Measurements from ENCODE around the gene KCP. TPM values are rescaled to one million over a fixed set of nuclear protein-coding genes. Genes with fewer than 3 reads are reported as not detected.

Gene KCP
- total and polyA plus RNA-seq, 8 donors = 1.5 to 9.8 (median 7.0) TPM

GRCh38 chr7:128860158-128861073 lies 50.1 kb downstream of the KCP start:
- intact Hi-C loops (cut with DNase I) = no loop called here
- ATAC-seq (no peak), DNase-seq (no peak)
- H3K9me3 ChIP-seq = no peaks in the 10 kb centered on the region
- H3K36me3 ChIP-seq = peaks cover 0 to 6% of the 10 kb centered on the region in 2 donors
- H3K4me3 ChIP-seq = no peak overlapping the region
- TF ChIP-seq, protein P1, sequence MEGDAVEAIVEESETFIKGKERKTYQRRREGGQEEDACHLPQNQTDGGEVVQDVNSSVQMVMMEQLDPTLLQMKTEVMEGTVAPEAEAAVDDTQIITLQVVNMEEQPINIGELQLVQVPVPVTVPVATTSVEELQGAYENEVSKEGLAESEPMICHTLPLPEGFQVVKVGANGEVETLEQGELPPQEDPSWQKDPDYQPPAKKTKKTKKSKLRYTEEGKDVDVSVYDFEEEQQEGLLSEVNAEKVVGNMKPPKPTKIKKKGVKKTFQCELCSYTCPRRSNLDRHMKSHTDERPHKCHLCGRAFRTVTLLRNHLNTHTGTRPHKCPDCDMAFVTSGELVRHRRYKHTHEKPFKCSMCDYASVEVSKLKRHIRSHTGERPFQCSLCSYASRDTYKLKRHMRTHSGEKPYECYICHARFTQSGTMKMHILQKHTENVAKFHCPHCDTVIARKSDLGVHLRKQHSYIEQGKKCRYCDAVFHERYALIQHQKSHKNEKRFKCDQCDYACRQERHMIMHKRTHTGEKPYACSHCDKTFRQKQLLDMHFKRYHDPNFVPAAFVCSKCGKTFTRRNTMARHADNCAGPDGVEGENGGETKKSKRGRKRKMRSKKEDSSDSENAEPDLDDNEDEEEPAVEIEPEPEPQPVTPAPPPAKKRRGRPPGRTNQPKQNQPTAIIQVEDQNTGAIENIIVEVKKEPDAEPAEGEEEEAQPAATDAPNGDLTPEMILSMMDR (IDR thresholded peaks at IDR 0.05) = no peak
- peaks cover 16% of the 10 kb centered on the region in 2 donors for H3K4me1 ChIP-seq
- no peaks in the 10 kb centered on the region for H3K27me3 ChIP-seq
- H3K27ac ChIP-seq = no peak overlapping the region

GRCh38 chr7:128859232-128860157 lies 51.0 kb downstream of the KCP start:
- peak overlapping the region in 1 of 2 donors; percentile 28 for H3K27ac ChIP-seq
- H3K4me1 ChIP-seq = peaks cover 16% of the 10 kb centered on the region in 2 donors
- H3K9me3 ChIP-seq = no peaks in the 10 kb centered on the region
- intact Hi-C loops (cut with DNase I) = no loop called here
- H3K27me3 ChIP-seq = no peaks in the 10 kb centered on the region
- no peaks in the 10 kb centered on the region for H3K36me3 ChIP-seq
- H3K4me3 ChIP-seq = no peak overlapping the region
- ATAC-seq (no peak), DNase-seq (no peak)
- TF ChIP-seq, protein P1 (IDR thresholded peaks at IDR 0.05) = no peak

GRCh38 chr7:128858380-128859231 lies 51.9 kb downstream of the KCP start:
- TF ChIP-seq, protein P1 (IDR thresholded peaks at IDR 0.05) = no peak
- intact Hi-C loops (cut with DNase I) = no loop called here
- no peaks in the 10 kb centered on the region for H3K27me3 ChIP-seq
- H3K4me3 ChIP-seq = no peak overlapping the region
- ATAC-seq (no peak), DNase-seq (peak in 1 of 4 donors; percentile 76)
- peaks cover 7 to 8% of the 10 kb centered on the region in 2 donors for H3K4me1 ChIP-seq
- no peaks in the 10 kb centered on the region for H3K36me3 ChIP-seq
- no peak overlapping the region for H3K27ac ChIP-seq
- H3K9me3 ChIP-seq = no peaks in the 10 kb centered on the region

DNA sequence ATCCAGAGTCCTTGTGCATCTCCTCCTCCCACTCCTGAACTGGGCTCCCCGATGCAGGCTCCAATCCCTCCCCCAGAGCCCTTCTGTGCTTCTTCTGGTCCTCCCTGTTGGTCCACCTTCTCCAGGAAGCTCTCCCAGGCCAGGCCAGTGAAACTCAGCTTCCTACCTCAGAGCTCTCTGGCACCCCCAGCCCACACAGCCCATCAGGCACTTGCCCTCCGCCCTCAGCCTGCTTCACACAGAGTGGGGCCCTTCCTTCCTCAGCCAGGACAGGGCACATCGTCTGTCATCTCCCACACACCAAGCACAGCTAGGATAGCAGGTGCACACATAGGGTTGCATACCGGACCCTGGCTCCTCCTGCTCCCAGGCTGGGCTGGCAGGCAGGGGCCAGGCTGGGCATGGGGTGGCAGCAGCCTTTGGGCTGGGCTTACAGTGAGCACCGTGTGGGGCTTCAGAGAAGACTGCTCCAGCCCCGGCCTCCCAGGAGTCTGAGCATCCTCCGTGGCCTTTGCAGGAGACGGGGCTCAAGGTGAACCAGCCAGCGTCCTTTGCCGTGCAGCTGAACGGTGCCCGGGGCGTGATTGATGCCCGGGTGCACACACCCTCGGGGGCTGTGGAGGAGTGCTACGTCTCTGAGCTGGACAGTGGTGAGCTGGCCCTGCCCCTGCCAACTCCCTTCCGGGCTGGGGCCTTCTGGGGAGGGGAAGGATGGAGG lies 54.3 kb downstream of the KCP start:
- DNase-seq (no peak), ATAC-seq (no peak)
- TF ChIP-seq, protein P1 (IDR thresholded peaks at IDR 0.05) = no peak
- Histone ChIP-seq H3K4me3 (no peak overlapping the region), H3K27me3 (no peaks in the 10 kb centered on the region), H3K36me3 (no peaks in the 10 kb centered on the region), H3K27ac (no peak overlapping the region), H3K4me1 (no peaks in the 10 kb centered on the region), H3K9me3 (no peaks in the 10 kb centered on the region)
- intact Hi-C loops (cut with DNase I) = no loop called here
